ENCODE data around the gene GUK1.

Gene GUK1, protein sequence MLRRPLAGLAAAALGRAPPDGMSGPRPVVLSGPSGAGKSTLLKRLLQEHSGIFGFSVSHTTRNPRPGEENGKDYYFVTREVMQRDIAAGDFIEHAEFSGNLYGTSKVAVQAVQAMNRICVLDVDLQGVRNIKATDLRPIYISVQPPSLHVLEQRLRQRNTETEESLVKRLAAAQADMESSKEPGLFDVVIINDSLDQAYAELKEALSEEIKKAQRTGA

DNA sequence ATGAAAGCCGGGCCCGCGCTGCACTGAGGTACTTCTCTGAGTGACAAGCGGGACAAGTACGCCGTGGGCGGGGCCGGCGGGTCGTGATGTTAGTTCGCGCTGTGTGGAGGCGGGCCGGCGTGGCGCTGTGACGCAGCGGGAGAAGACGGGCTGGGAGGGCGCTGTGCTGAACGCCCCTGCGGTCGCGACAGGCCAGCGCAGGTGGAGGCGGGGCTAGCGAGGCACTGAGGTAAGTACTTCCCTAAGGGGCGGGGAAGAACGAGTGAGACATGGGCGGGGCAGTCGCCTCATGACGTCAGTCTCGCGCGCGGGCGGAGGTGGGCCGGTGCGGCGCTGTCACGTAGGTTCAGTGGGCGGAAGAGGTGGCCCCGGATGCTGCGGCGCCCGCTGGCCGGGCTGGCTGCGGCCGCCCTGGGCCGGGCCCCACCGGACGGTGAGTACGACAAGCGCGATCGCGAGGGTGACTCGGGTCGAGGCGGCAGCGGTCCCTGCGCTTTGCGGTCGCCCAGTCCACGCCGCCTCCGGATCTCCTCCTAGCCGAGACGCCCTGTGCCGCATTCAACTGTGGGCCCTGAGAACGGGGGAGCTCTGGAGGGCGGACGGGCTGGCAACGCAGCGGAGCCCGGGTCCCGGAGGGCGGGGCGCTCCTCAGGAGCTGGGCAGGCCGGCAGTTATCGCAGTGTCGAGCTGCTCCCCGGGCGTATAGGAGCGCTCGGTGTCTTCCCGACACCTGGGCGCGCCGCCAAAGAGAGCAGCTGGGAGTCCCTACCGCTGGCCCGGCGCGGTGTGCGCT lies at the start of gene GUK1:
Gene GUK1, plus strand, starts transcription at position 349 of the 793 bp plus-strand sequence. Its CDS starts 24 bp downstream, at position 373.
- peak; percentile 99 to 100 for DNase-seq

DNA sequence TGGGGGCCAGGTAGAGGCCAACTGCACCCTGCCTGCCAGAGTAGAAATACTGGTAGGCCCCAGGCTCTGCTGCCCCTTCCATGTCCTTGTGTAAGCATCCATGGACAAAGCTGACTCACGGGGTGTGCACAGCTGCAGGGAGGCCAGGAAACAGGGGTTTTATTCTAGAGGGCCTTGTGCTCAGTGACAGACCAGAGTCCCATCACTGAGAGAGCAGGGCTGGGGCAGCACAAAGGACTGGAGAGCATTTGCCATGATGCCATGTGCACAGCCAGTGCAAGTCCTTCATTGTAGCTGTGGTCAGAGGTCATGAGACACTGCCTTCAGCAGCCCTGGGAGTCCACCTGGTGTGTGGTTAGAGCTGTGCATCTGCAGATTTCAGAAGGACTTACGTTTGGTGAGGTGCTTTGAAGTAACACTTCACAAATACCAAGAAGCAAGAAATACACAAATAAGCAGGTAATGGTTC lies 49.4 kb upstream of the GUK1 start:
- DNase-seq, result peak in 1 of 2 experiments; percentile 23

DNA sequence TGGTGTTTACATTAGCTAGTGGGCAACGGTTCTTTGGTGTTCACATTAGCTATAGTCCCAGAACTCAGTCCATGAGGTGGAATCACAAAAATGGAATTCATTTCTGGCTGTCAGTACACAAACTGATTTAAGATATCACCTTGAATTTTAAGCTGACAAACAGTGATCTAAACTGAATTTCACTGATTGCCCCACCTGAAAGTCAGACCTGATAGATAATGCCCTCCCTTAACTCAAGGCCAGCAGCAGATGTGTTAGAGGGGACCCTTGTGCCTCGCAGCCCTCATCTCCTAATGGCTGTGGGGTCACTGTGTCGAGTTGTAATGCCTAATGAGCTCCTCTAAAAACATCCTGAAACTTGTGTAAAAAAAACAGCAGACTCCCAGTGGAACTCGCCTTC lies 49.0 kb upstream of the GUK1 start:
- DNase-seq, result no peak

- DNase-seq, result peak; percentile 16 to 19
Measured at GRCh38 chr1:228092342-228093049, 47.6 kb upstream of the GUK1 start.

DNA sequence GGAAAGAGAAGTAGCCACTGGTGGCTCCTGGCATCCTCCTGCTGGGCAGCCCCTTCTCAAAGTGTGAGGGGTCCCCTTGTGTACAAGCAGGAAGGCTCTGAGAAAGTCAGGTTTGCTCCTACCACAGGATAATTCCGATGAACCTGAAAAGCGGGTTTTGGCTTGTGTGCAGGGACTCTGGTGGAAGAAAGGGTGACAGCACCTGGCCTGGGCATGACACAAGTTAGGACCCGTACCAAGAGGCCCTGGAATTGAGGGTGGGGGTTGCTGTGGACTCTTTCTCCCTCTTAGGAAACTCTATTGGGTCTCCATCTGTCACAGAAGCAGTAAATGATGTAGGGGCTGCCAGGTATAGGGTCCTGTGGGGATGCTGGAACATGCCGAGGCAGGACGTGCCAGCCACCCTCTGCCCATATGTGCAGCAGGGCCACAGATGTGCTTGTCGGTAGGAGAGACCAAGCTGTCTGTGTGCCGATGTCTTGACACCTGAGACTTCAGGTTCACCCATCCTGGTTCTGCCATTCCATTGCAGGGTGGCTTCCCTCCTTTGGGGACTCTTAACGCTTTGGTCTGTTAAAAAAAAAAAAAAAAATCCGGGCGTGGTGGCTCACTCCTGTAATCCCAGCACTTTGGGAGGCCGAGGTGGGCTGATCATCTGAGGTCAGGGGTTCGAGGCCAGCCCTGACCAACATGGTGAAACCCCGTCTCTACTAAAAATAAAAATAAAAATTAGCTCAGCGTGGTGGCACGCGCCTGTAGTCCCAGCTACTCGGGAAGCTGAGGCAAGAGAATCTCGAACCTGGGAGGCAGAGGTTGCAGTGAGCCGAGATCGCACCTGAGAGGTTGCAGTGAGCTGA lies 46.8 kb upstream of the GUK1 start:
- peak in 1 of 2 experiments; percentile 14 for DNase-seq

GRCh38 chr1:228094432-228095016 lies 45.6 kb upstream of the GUK1 start:
- DNase-seq, result peak; percentile 16 to 17

- peak in 1 of 2 experiments; percentile 11 for DNase-seq
Measured at GRCh38 chr1:228095161-228095560, 44.9 kb upstream of the GUK1 start.

- peak; percentile 15 to 16 for DNase-seq
Measured at GRCh38 chr1:228095938-228096337, 44.1 kb upstream of the GUK1 start.

DNA sequence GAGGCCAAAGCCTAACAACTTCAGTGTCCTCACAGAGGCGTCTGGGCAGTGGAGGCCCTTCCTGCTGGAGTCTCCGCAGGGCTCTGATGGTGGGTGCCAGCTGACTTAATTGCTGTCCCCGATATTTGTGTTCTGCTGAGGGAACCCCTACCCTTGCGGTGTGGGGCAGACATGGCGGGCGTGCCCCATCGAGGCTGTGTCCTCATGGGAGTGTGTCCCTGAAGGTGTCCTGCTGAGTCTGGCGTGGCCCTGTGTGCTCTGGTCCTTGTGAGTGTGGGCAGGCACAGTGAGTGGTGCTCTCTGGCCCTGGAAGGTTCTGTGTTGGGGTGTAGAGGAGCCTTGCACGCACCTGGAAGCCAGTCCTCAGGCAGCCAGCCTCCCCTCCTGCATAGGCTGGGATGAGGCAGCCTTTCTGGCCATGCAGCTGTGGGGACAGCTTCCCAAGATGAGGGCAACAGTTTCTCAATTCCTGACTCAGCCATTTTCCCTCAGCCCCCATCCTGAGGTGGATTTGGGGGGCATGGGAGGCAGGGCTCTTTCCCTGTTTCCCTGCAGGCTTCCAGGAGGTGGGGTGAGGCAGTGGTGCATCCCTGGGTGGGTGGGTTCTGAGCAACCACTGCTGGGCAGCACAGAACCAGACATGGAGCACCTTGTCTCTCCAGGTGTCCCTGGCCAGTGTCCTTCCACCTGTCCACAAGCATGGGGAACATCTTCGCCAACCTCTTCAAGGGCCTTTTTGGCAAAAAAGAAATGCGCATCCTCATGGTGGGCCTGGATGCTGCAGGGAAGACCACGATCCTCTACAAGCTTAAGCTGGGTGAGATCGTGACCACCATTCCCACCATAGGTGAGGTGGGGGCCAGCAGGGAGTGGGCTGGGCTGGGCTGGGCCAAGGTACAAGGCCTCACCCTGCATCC lies 43.4 kb upstream of the GUK1 start:
- DNase-seq, result peak; percentile 15

DNA sequence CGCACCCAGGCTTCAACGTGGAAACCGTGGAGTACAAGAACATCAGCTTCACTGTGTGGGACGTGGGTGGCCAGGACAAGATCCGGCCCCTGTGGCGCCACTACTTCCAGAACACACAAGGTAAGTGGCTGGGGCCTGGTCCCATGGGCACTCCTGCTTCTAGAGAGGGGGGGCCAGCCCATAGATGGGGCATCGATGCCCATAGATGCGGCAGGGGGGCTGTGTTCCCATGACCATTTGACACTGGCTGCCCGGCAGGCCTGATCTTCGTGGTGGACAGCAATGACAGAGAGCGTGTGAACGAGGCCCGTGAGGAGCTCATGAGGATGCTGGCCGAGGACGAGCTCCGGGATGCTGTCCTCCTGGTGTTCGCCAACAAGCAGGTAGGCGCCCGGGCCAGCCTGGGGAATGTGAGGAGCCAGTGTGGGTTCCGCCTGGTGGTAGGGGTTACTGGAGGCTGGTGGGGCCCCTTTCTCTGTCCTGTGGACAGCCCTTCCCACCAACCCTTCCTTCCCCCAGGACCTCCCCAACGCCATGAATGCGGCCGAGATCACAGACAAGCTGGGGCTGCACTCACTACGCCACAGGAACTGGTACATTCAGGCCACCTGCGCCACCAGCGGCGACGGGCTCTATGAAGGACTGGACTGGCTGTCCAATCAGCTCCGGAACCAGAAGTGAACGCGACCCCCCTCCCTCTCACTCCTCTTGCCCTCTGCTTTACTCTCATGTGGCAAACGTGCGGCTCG lies 42.6 kb upstream of the GUK1 start:
- peak; percentile 16 to 17 for DNase-seq

GRCh38 chr1:228098323-228098931 lies 41.7 kb upstream of the GUK1 start:
- DNase-seq, result peak in 1 of 2 experiments; percentile 17

DNA sequence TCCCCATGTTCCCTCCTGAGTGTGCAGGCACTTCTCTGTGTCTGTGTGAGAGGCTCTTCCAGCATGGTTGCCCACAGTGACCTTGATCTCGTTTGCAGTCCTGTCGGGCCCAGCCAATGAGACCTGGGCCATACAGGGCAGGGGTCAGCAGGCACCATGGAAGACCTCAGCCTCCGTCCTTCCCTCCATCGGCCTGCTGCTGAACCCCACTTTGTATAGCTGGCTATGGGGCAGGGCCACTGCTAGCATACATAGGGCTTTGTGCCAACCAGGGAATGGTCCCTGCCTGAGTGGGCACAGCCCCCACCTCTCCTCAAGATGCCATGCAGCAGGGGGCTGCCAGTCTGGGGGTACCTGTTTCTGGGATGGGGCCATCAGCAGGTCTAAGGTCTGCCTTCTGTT lies 40.7 kb upstream of the GUK1 start:
- DNase-seq, result peak; percentile 19

- DNase-seq, result peak; percentile 32 to 40
Measured at GRCh38 chr1:228100822-228101613, 39.1 kb upstream of the GUK1 start.

GRCh38 chr1:228101614-228101993 lies 38.5 kb upstream of the GUK1 start:
- DNase-seq, result peak; percentile 42 to 44

DNA sequence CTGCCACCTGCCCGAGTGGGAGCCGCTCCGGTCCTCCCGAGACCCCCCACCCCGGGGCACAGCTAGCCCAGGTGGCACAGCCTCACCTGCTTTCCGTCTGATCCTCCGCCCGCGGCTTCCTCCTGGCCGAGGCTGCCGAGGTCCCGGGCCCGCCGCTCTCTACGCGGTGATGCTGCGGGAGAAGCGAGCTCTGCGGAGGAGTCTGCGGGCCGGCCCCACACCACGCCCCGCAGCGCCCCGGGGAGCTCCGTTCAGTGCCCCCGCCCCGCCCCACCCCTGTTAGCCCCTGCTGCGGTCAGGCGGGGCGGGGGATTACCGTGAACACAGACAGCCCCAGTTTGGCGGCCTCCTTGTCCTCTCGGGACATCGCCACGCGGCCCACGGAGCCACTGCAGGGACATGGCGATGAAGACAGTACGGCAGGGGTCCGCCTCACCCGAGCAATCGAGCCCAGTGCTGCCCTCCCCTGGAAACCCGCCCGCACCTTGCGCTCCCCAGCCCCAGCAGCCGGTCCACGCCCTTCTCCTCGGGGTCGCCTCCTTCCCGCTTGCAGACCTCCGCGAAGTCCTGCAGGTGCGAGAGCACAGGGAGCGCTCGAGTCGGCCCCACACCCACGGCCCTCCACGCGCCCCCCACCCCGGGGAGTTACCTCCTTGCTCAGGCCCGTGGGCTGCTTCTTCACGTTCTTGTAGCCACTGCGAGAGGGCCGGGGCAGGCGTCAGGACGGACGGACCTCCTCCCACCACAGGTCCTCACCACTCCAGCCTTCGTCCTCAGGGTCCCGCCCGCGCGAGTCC lies 37.9 kb upstream of the GUK1 start:
- peak; percentile 69 to 76 for DNase-seq

DNA sequence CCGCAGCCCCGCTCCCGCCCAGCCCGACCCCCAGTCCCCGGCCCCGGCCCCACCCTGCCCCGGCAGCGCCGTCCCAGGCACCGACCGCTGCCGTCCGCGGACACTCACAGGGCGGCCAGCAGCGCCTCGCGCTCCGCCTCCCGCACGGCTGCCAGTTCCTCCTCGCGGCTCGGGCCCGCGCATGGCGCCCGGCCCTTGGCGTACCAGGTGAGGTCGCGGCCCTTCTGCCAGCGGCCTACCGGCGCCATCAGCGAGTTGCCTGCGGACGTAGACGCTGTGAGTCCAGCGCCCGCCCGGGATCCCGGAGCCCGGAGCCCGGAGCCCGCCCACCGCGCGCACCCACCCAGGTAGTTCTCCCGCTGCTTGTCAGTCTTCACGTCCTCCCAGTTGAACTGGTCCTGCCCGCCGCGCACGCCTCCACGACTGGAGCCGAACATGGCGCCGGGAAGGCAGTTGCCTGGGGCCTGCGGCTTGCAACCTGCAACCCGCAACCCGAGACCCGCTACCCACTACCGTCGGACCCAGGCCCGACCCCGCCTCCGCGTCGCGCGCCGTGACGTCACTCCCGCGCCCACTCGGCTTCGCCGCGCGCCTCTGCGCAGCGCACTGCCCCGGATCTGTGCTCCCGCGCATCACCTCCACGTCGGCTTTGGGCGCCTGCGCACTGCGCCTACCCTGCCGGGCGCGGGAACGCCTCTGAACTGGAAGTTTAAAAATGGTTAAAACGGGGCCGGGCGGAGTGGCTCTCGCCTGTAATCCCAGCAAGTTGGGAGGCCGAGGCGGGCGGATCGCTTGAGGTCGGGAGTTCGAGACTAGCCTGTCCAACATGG lies 37.1 kb upstream of the GUK1 start, which contains the start of gene C1orf35:
Gene C1orf35, minus strand, starts transcription at position 535 of the 830 bp plus-strand sequence. Its CDS starts 98 bp downstream, at position 437.
- peak; percentile 97 for DNase-seq
